ENCODE measurements around the gene LIAS. TPM values are rescaled to one million over a fixed set of nuclear protein-coding genes. Genes with fewer than 3 reads are reported as not detected.
A peak's percentile ranks its signal among the peaks of the same experiment; 100 is the strongest.
"Not testable (repeated sequence)": the region's sequence is repeated elsewhere in the genome, so short reads cannot be mapped to it uniquely, and the experiment has no call there.

The LIAS gene
- total RNA-seq = 10 to 100 TPM; 24.0 to 31.1 TPM
- polyA plus RNA-seq (ENCODE audit: insufficient read depth, low read depth, low replicate concordance) = 59.0 TPM
- long read RNA-seq, donor 1, full-length matches to known transcripts = 5 of 5 reads
- long read RNA-seq, donor 1, partial matches to known transcripts = 0 of 5 reads
- long read RNA-seq, donor 1, other reads (novel, unspliced or antisense) = 0 of 5 reads
- long read RNA-seq, donor 2, full-length matches to known transcripts = 3 of 3 reads
- long read RNA-seq, donor 2, partial matches to known transcripts = 0 of 3 reads
- long read RNA-seq, donor 2, other reads (novel, unspliced or antisense) = 0 of 3 reads

DNA sequence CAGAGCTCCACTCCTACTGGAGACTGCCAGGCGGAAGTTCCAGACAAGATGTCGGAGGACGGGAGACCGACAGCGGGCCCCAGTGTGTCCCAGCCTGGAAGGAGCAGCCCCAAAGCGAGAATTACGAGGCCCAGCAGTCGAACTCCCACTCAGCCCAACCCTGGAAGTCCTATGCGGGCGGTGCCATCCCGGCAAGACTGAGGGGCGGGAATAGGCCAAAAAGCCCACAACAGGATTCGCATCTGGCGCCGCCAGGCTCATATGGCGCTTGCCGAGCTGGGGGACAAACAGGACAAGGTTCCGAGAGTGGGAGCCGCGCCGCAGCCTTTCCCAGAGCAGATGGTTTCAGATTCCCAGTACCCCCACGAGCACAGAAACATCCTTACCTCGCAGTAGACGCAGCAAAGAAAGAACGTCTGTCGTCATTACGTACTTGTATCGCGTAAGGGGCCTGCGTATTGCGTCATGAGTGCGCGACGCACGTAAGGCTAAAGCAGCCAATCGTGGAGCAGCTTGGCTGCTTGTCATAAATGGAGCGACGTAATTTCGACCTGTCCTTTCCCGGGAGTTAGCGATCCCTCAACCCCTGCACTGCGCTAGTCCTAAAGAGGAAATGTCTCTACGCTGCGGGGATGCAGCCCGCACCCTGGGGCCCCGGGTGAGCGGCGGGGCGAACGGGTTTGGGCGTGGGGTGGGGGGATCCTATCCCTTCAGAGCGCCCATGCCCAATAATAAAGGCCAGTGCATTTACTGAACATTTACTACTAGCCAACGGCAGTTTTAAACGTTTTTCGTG lies at the start of gene LIAS, which contains the start of gene RPL9:
TSS of gene LIAS (plus strand) at position 552 of the 796 bp plus-strand sequence. CDS start at position 614, 62 bp downstream.
TSS of gene RPL9 (minus strand) at position 418 of the 796 bp plus-strand sequence. CDS start 483 bp downstream, outside the sequence.
- intact Hi-C loops (cut with DNase I; ENCODE audit: low total_unique reads) = loop anchor here (5.0 kb wide), 1 partner anchor 519 kb away; the partner anchor contains the start of gene PDS5A
- Histone ChIP-seq H3K36me3 (ENCODE audit: low read depth, missing control alignments) (no peaks in the 10 kb centered on the region), H3K4me3 (peak within 1 kb of the TSS; percentile 65 to 86), H3K27ac (peak within 1 kb of the TSS; percentile 93), H3K9me3 (no peaks in the 10 kb centered on the region), H3K4me1 (peaks cover 17% of the 10 kb centered on the region), H3K27me3 (no peaks in the 10 kb centered on the region)
- DNase-seq = peak; percentile 97
- TF ChIP-seq, protein P1, sequence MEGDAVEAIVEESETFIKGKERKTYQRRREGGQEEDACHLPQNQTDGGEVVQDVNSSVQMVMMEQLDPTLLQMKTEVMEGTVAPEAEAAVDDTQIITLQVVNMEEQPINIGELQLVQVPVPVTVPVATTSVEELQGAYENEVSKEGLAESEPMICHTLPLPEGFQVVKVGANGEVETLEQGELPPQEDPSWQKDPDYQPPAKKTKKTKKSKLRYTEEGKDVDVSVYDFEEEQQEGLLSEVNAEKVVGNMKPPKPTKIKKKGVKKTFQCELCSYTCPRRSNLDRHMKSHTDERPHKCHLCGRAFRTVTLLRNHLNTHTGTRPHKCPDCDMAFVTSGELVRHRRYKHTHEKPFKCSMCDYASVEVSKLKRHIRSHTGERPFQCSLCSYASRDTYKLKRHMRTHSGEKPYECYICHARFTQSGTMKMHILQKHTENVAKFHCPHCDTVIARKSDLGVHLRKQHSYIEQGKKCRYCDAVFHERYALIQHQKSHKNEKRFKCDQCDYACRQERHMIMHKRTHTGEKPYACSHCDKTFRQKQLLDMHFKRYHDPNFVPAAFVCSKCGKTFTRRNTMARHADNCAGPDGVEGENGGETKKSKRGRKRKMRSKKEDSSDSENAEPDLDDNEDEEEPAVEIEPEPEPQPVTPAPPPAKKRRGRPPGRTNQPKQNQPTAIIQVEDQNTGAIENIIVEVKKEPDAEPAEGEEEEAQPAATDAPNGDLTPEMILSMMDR (IDR thresholded peaks at IDR 0.05) = peak in 2 of 3 experiments; percentile 9 to 18
- peak; percentile 78 for TF ChIP-seq POLR2A (IDR thresholded peaks at IDR 0.05)
- 0 to 1% methylated on average over 33 to 55 of the region's 55 CpGs for WGBS, 2 donors

DNA sequence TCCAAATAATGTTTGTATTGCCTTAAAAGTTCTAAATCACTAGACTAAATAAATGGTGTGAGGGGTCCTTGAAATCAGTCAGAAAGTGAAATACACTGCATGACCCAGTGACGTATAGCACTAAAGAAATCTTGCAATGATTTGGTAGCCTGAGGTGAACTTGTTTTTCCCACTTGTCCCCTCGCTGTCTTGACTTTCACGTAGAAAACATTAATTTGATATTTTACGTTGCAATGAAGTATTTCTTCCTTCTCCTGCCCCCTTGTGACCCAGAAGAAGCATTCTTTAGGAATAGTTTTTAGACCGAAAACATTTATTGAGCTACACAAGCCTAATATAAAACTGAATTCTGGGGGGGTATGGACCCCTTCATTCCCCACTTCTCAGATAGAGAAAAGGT lies 48.4 kb upstream of the LIAS start:
- DNase-seq = no peak
- Histone ChIP-seq H3K9me3 (no peaks in the 10 kb centered on the region), H3K4me1 (no peaks in the 10 kb centered on the region), H3K27ac (no peak overlapping the region), H3K27me3 (no peaks in the 10 kb centered on the region), H3K4me3 (no peak overlapping the region), H3K36me3 (ENCODE audit: low read depth, missing control alignments) (no peaks in the 10 kb centered on the region)
- intact Hi-C loops (cut with DNase I; ENCODE audit: low total_unique reads) = no loop called here
- no peak for TF ChIP-seq POLR2A (IDR thresholded peaks at IDR 0.05)
- TF ChIP-seq, protein P1 (IDR thresholded peaks at IDR 0.05) = no peak
- 23 to 47% methylated on average over 5 of the region's 5 CpGs for WGBS, 2 donors

DNA sequence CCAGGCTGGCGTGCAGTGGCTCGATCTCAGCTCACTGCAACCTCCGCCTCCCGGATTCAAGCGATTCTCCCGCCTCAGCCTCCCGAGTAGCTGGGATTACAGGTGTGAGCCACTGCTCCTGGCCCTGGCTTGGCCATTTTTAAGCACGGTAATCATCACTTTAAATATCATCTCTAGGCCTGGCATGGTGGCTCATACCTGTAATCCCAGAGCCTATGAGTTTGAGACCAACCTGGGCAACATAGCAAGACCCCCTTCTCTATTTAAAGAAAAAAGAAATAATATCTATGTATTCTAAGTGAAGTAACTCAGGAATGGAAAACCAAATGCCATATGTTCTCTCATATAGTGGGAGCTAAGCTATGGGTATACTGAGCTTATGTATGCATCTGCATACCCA lies 47.3 kb upstream of the LIAS start:
- H3K4me1 ChIP-seq; H3K9me3 ChIP-seq; DNase-seq; intact Hi-C loops (cut with DNase I; ENCODE audit: low total_unique reads); H3K27ac ChIP-seq; H3K27me3 ChIP-seq; H3K36me3 ChIP-seq (ENCODE audit: low read depth, missing control alignments): not testable (repeated sequence)
- peak overlapping the region in 1 of 2 donors; percentile 9 for H3K4me3 ChIP-seq
- WGBS, 2 donors = 69 to 70% methylated on average over 8 of the region's 8 CpGs

DNA sequence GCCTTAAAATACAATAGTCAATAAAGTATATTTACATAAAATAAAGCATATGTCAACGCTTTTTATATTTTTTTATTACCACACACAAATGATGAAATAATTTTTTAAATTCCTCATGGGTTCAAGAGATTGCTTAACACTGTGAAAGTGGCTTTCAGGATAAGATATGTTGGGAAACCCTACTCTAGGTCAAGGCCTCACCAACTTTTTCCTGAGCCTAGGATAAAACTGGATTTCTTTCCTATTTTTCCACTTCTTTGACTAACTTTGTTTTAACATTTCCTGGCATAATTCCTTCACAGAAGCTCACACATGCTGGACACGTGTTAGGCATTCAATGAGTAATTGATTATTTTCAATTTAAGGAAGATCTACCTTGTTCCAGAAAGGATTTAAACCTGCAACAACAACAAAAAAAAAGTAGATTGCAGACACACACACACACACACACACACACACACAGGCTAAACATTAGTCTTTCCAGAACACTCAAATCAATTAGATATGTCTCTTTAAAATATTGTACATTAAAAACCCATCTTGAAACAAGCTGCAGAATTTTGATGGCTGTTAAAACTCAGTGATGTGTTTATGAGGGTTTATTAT lies 43.1 kb upstream of the LIAS start:
- WGBS, 2 donors = 66 to 83% methylated on average over 2 of the region's 2 CpGs
- H3K9me3 ChIP-seq = no peaks in the 10 kb centered on the region
- no peaks in the 10 kb centered on the region for H3K4me1 ChIP-seq
- TF ChIP-seq, protein P1 (IDR thresholded peaks at IDR 0.05) = no peak
- TF ChIP-seq POLR2A (IDR thresholded peaks at IDR 0.05) = no peak
- H3K27ac ChIP-seq = no peak overlapping the region
- H3K27me3 ChIP-seq = no peaks in the 10 kb centered on the region
- H3K4me3 ChIP-seq = no peak overlapping the region
- DNase-seq = no peak
- H3K36me3 ChIP-seq (ENCODE audit: low read depth, missing control alignments) = no peaks in the 10 kb centered on the region
- intact Hi-C loops (cut with DNase I; ENCODE audit: low total_unique reads) = no loop called here

DNA sequence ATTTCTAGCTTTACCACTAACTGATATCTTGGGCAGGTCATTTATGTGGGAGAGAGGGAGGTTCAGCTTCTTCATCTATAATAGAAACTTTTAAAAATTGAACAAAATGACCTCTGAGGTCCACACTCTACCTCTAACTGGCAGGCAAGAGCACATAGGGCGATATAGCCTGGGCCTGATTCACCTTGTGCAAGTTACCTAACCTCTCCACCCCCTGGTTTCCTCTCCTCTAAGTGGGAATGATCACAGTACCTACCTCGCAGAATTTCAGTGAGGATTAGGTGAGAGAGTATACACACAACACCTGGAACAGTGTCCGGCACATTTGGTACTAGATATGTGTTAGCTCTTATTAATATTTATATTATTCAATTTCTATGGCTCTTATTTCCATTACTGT lies 36.6 kb upstream of the LIAS start:
- 91 to 92% methylated on average over 3 of the region's 3 CpGs for WGBS, 2 donors
- intact Hi-C loops (cut with DNase I; ENCODE audit: low total_unique reads) = no loop called here
- no peak overlapping the region for H3K4me3 ChIP-seq
- H3K36me3 ChIP-seq (ENCODE audit: low read depth, missing control alignments) = no peaks in the 10 kb centered on the region
- DNase-seq = no peak
- H3K9me3 ChIP-seq = no peaks in the 10 kb centered on the region
- no peaks in the 10 kb centered on the region for H3K27me3 ChIP-seq
- no peak overlapping the region for H3K27ac ChIP-seq
- H3K4me1 ChIP-seq = no peaks in the 10 kb centered on the region
- no peak for TF ChIP-seq POLR2A (IDR thresholded peaks at IDR 0.05)
- TF ChIP-seq, protein P1 (IDR thresholded peaks at IDR 0.05) = no peak

DNA sequence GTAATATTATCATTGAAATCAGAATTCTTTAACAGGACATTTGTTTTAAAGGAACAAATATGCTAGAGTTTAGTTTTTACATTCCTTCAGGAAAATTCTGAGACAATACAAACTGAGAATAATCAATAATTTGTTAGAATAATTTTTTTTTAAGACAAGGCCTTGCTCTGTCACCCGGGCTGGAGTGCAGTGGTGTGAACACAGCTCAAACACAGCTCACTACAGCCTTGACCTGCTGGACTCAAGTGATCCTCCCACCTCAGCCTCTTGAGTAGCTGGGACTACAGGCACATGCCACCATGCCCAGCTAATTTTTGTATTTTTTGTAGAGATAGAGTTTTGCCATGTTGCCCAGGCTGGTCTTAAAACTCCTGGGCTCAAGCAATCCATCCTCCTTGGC lies 33.6 kb upstream of the LIAS start:
- intact Hi-C loops (cut with DNase I; ENCODE audit: low total_unique reads) = not testable (repeated sequence)
- WGBS, 2 donors = 63 to 78% methylated on average over 1 of the region's 1 CpG

More for the DNA sequence above, 33.6 kb upstream of the LIAS start:
- H3K27me3 ChIP-seq; DNase-seq; H3K27ac ChIP-seq; H3K4me3 ChIP-seq; H3K4me1 ChIP-seq; H3K36me3 ChIP-seq (ENCODE audit: low read depth, missing control alignments); H3K9me3 ChIP-seq: not testable (repeated sequence)

Measured in testis (tissue), 5 donors.